Retina (tissue), 1 donor: ENCODE data around the gene MAML2.
"Not testable (repeated sequence)": the region's sequence is repeated elsewhere in the genome, so short reads cannot be mapped to it uniquely, and the experiment has no call there.

ENCODE experiments used
- DNase-seq: peaks from one replicate; pipeline ENCODE4 v3.0.0-alpha.2; 2016

The MAML2 gene

GRCh38 chr11:96288915-96289314 is 54.1 kb downstream of the MAML2 start:
- no peak for DNase-seq

GRCh38 chr11:96287822-96288439 is 55.1 kb downstream of the MAML2 start:
- no peak for DNase-seq

GRCh38 chr11:96285985-96286384 is 57.0 kb downstream of the MAML2 start:
- not testable (repeated sequence) for DNase-seq

- no peak for DNase-seq
Observed at GRCh38 chr11:96284917-96285316, 58.1 kb downstream of the MAML2 start.

GRCh38 chr11:96284401-96284800 is 58.6 kb downstream of the MAML2 start:
- no peak for DNase-seq

GRCh38 chr11:96282625-96283220 is 60.3 kb downstream of the MAML2 start:
- no peak for DNase-seq

GRCh38 chr11:96280444-96280843 is 62.6 kb downstream of the MAML2 start:
- DNase-seq, result no peak

- no peak for DNase-seq
Observed at GRCh38 chr11:96279896-96280290, 63.1 kb downstream of the MAML2 start.

GRCh38 chr11:96279018-96279895 is 63.7 kb downstream of the MAML2 start:
- DNase-seq, result peak; percentile 24

GRCh38 chr11:96278039-96278897 is 64.7 kb downstream of the MAML2 start:
- DNase-seq, result peak; percentile 19

- no peak for DNase-seq
Observed at GRCh38 chr11:96277696-96278038, 65.3 kb downstream of the MAML2 start.

GRCh38 chr11:96276836-96277235 is 66.2 kb downstream of the MAML2 start:
- DNase-seq, result no peak

GRCh38 chr11:96275801-96276594 is 67.0 kb downstream of the MAML2 start:
- no peak for DNase-seq

- DNase-seq, result no peak
Observed at GRCh38 chr11:96273507-96273906, 69.5 kb downstream of the MAML2 start.

GRCh38 chr11:96272529-96273222 is 70.3 kb downstream of the MAML2 start:
- no peak for DNase-seq

GRCh38 chr11:96271777-96272176 is 71.2 kb downstream of the MAML2 start:
- DNase-seq, result no peak

GRCh38 chr11:96271352-96271751 is 71.6 kb downstream of the MAML2 start:
- not testable (repeated sequence) for DNase-seq

- DNase-seq, result not testable (repeated sequence)
Observed at GRCh38 chr11:96268527-96268926, 74.5 kb downstream of the MAML2 start.

GRCh38 chr11:96267496-96268032 is 75.4 kb downstream of the MAML2 start:
- DNase-seq, result no peak

- DNase-seq, result no peak
Observed at GRCh38 chr11:96267001-96267495, 75.9 kb downstream of the MAML2 start.

GRCh38 chr11:96265972-96266371 is 77.0 kb downstream of the MAML2 start:
- DNase-seq, result no peak
